Skeletal muscle cell (primary cell): ENCODE data around the gene ZNF768.
"Not testable (repeated sequence)": the region's sequence is repeated elsewhere in the genome, so short reads cannot be mapped to it uniquely, and the experiment has no call there.

Experiments
- DNase-seq: peaks from one replicate; pipeline ENCODE4 v3.0.0-alpha.2; 2010; ENCODE audit warnings: low read depth
- H3K4me3 ChIP-seq: 2 replicates; pipeline ENCODE4 v1.5.1; 2011; ENCODE audit warnings: low read depth, mild to moderate bottlenecking, control low read depth, low read length, moderate library complexity

Gene ZNF768

GRCh38 chr16:30481381-30481780 lies 45.0 kb downstream of the ZNF768 start:
- H3K4me3 ChIP-seq: no peak overlapping the region
- no peak for DNase-seq

- H3K4me3 ChIP-seq: no peak overlapping the region
- no peak for DNase-seq
Measured at GRCh38 chr16:30478766-30479478, 47.4 kb downstream of the ZNF768 start.

- not testable (repeated sequence) for H3K4me3 ChIP-seq, DNase-seq
Measured at GRCh38 chr16:30477773-30478172, 48.6 kb downstream of the ZNF768 start.

DNA sequence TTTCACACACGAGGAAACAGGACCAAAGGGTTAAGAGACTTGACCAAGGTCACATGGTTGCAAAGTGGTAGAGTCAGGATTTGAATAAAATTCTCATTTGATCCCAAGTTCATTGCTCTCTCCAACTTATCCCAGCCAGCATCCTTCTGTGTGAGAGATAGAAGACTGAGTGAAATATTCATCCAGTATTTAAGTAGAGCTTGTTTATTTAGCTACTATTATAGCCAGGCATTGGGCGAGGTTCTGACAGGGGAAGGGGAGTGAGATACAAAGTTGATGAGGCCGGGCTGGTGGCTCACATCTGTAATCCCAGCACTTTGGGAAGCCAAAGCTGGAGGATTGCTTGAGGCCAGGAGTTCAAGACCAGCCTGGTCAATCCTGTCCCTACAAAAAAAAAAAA lies 49.4 kb downstream of the ZNF768 start:
- H3K4me3 ChIP-seq: no peak overlapping the region
- DNase-seq: no peak

GRCh38 chr16:30474684-30475083 lies 51.7 kb downstream of the ZNF768 start:
- no peak overlapping the region for H3K4me3 ChIP-seq
- DNase-seq: no peak

- no peak for DNase-seq
- H3K4me3 ChIP-seq: no peak overlapping the region
Measured at GRCh38 chr16:30474074-30474452, 52.3 kb downstream of the ZNF768 start.
